Activated T-helper 2 cell treated with anti-CD3 and anti-CD28 coated beads, Interferon-gamma antibody, Interleukin-2, Interleukin-4, amounts not matched to agents 10 μg/mL and 5 μg/mL and 100 μg/mL, durations not matched to agents 14 hours and 24 hours and 36 hours (primary cell): ENCODE results near the gene APBA2. TPM values are rescaled to one million over a fixed set of nuclear protein-coding genes. Genes with fewer than 3 reads are reported as not detected.

ENCODE experiments used
- DNase-seq: peaks from one replicate; pipeline ENCODE4 v3.0.0; 2021; ENCODE audit warnings: low spot score
- H3K27ac Mint-ChIP-seq: one replicate; pipeline ENCODE4 v1.8.0; 2021; ENCODE audit warnings: mixed read lengths
- H3K27me3 Mint-ChIP-seq: one replicate; pipeline ENCODE4 v1.8.0; 2021; ENCODE audit warnings: low read depth, mixed read lengths
- H3K36me3 Mint-ChIP-seq: one replicate; pipeline ENCODE4 v1.8.0; 2021; ENCODE audit warnings: low read depth, mixed read lengths
- H3K4me1 Mint-ChIP-seq: one replicate; pipeline ENCODE4 v1.8.0; 2021; ENCODE audit warnings: low read depth, mixed read lengths
- H3K4me3 Mint-ChIP-seq: one replicate; pipeline ENCODE4 v1.8.0; 2021; ENCODE audit warnings: low read depth, mild to moderate bottlenecking, moderate library complexity, mixed read lengths
- H3K9me3 Mint-ChIP-seq: one replicate; pipeline ENCODE4 v1.8.0; 2021; ENCODE audit warnings: mixed read lengths
- intact Hi-C: fragments of 100-400 bp; cut with micrococcal nuclease; formaldehyde crosslinking; loops from one replicate; pipeline ENCODE4 v1.15.1; 2023
- total RNA-seq: library from RNA; stranded (reverse); gene quantifications from 2 replicates; pipeline ENCODE4 v1.2.3, GENCODE V29; 2022

The APBA2 gene
- total RNA-seq, 1 donor from 2014 or later = 1.2 TPM

GRCh38 chr15:29046977-29047376, 161.2 kb downstream of the APBA2 start:
- intact Hi-C loops = loop anchor here (5.0 kb wide), 2 partner anchors 40 to 55 kb away; no protein-coding TSS in a partner anchor
- Mint-ChIP-seq H3K9me3 (no peaks in the 10 kb centered on the region), H3K4me3 (no peak overlapping the region), H3K4me1 (peaks cover 20% of the 10 kb centered on the region), H3K27ac (no peak overlapping the region), H3K36me3 (no peaks in the 10 kb centered on the region), H3K27me3 (peaks cover 3% of the 10 kb centered on the region)
- DNase-seq = no peak

GRCh38 chr15:29048011-29048410, 162.2 kb downstream of the APBA2 start:
- DNase-seq = no peak
- peaks cover 3% of the 10 kb centered on the region for H3K27me3 Mint-ChIP-seq
- peaks cover 20% of the 10 kb centered on the region for H3K4me1 Mint-ChIP-seq
- no peaks in the 10 kb centered on the region for H3K36me3 Mint-ChIP-seq
- intact Hi-C loops = loop anchor here (5.0 kb wide), 2 partner anchors 39 to 56 kb away; no protein-coding TSS in a partner anchor
- H3K27ac Mint-ChIP-seq = no peak overlapping the region
- H3K4me3 Mint-ChIP-seq = no peak overlapping the region
- H3K9me3 Mint-ChIP-seq = no peaks in the 10 kb centered on the region

GRCh38 chr15:29050870-29051269, 165.1 kb downstream of the APBA2 start:
- DNase-seq = no peak
- no peak overlapping the region for H3K4me3 Mint-ChIP-seq
- H3K4me1 Mint-ChIP-seq = peaks cover 15% of the 10 kb centered on the region
- H3K36me3 Mint-ChIP-seq = no peaks in the 10 kb centered on the region
- intact Hi-C loops = no loop called here
- peaks cover 3% of the 10 kb centered on the region for H3K27me3 Mint-ChIP-seq
- no peaks in the 10 kb centered on the region for H3K9me3 Mint-ChIP-seq
- H3K27ac Mint-ChIP-seq = peak overlapping the region; percentile 2

- H3K4me1 Mint-ChIP-seq = peaks cover 15% of the 10 kb centered on the region
- no peaks in the 10 kb centered on the region for H3K9me3 Mint-ChIP-seq
- no peak for DNase-seq
- H3K4me3 Mint-ChIP-seq = no peak overlapping the region
- no peaks in the 10 kb centered on the region for H3K36me3 Mint-ChIP-seq
- intact Hi-C loops = no loop called here
- peaks cover 3% of the 10 kb centered on the region for H3K27me3 Mint-ChIP-seq
- H3K27ac Mint-ChIP-seq = no peak overlapping the region
Measured at GRCh38 chr15:29051422-29051821, 165.6 kb downstream of the APBA2 start.

- Mint-ChIP-seq H3K36me3 (no peaks in the 10 kb centered on the region), H3K27me3 (peaks cover 5% of the 10 kb centered on the region), H3K9me3 (no peaks in the 10 kb centered on the region), H3K4me3 (no peak overlapping the region), H3K4me1 (peaks cover 13% of the 10 kb centered on the region), H3K27ac (no peak overlapping the region)
- intact Hi-C loops = no loop called here
- DNase-seq = no peak
Measured at GRCh38 chr15:29053006-29053405, 167.2 kb downstream of the APBA2 start.

- H3K27ac Mint-ChIP-seq = no peak overlapping the region
- no peak for DNase-seq
- no peak overlapping the region for H3K4me3 Mint-ChIP-seq
- H3K4me1 Mint-ChIP-seq = peaks cover 13% of the 10 kb centered on the region
- no peaks in the 10 kb centered on the region for H3K36me3 Mint-ChIP-seq
- intact Hi-C loops = no loop called here
- H3K27me3 Mint-ChIP-seq = peaks cover 5% of the 10 kb centered on the region
- no peaks in the 10 kb centered on the region for H3K9me3 Mint-ChIP-seq
Measured at GRCh38 chr15:29053661-29054131, 167.9 kb downstream of the APBA2 start.

GRCh38 chr15:29054171-29055045, 168.6 kb downstream of the APBA2 start:
- H3K36me3 Mint-ChIP-seq = no peaks in the 10 kb centered on the region
- peaks cover 17% of the 10 kb centered on the region for H3K4me1 Mint-ChIP-seq
- no peak overlapping the region for H3K4me3 Mint-ChIP-seq
- peaks cover 5% of the 10 kb centered on the region for H3K27me3 Mint-ChIP-seq
- no peak overlapping the region for H3K27ac Mint-ChIP-seq
- H3K9me3 Mint-ChIP-seq = no peaks in the 10 kb centered on the region
- intact Hi-C loops = no loop called here
- DNase-seq = no peak

- Mint-ChIP-seq H3K4me1 (peaks cover 12% of the 10 kb centered on the region), H3K27me3 (peaks cover 2% of the 10 kb centered on the region), H3K27ac (no peak overlapping the region), H3K36me3 (no peaks in the 10 kb centered on the region), H3K9me3 (no peaks in the 10 kb centered on the region), H3K4me3 (no peak overlapping the region)
- intact Hi-C loops = no loop called here
- DNase-seq = no peak
Measured at GRCh38 chr15:29055876-29056275, 170.1 kb downstream of the APBA2 start.

GRCh38 chr15:29056839-29057450, 171.2 kb downstream of the APBA2 start:
- Mint-ChIP-seq H3K27me3 (peaks cover 2% of the 10 kb centered on the region), H3K4me3 (no peak overlapping the region)

GRCh38 chr15:29057856-29058255, 172.1 kb downstream of the APBA2 start:
- intact Hi-C loops = no loop called here
- H3K9me3 Mint-ChIP-seq = no peaks in the 10 kb centered on the region
- H3K36me3 Mint-ChIP-seq = no peaks in the 10 kb centered on the region
- H3K27me3 Mint-ChIP-seq = peaks cover 2% of the 10 kb centered on the region
- H3K4me3 Mint-ChIP-seq = no peak overlapping the region
- H3K4me1 Mint-ChIP-seq = peaks cover 4% of the 10 kb centered on the region
- H3K27ac Mint-ChIP-seq = no peak overlapping the region
- no peak for DNase-seq

More at GRCh38 chr15:29056839-29057450, 171.2 kb downstream of the APBA2 start:
- no peak for DNase-seq
- intact Hi-C loops = no loop called here
- H3K9me3 Mint-ChIP-seq = no peaks in the 10 kb centered on the region
- H3K27ac Mint-ChIP-seq = no peak overlapping the region
- peaks cover 4% of the 10 kb centered on the region for H3K4me1 Mint-ChIP-seq
- H3K36me3 Mint-ChIP-seq = no peaks in the 10 kb centered on the region

GRCh38 chr15:29058903-29059539, 173.2 kb downstream of the APBA2 start:
- peaks cover 2% of the 10 kb centered on the region for H3K27me3 Mint-ChIP-seq
- H3K27ac Mint-ChIP-seq = no peak overlapping the region
- no peak for DNase-seq
- H3K4me1 Mint-ChIP-seq = peaks cover 4% of the 10 kb centered on the region
- H3K9me3 Mint-ChIP-seq = no peaks in the 10 kb centered on the region
- no peak overlapping the region for H3K4me3 Mint-ChIP-seq
- intact Hi-C loops = no loop called here
- no peaks in the 10 kb centered on the region for H3K36me3 Mint-ChIP-seq

- DNase-seq = no peak
- intact Hi-C loops = no loop called here
- Mint-ChIP-seq H3K4me1 (peaks cover 4% of the 10 kb centered on the region), H3K9me3 (no peaks in the 10 kb centered on the region), H3K27ac (no peak overlapping the region), H3K27me3 (peaks cover 2% of the 10 kb centered on the region), H3K4me3 (no peak overlapping the region), H3K36me3 (no peaks in the 10 kb centered on the region)
Measured at GRCh38 chr15:29059871-29060640, 174.3 kb downstream of the APBA2 start.
